Measurements from ENCODE around the gene TAC1. TPM values are rescaled to one million over a fixed set of nuclear protein-coding genes. Genes with fewer than 3 reads are reported as not detected.

TAC1 gene
- total RNA-seq, 1 donor from 2014 or later, result not detected

GRCh38 chr7:97748482-97748881 is 16.6 kb downstream of the TAC1 start:
- H3K36me3 Mint-ChIP-seq (ENCODE audit: low read depth), result no peaks in the 10 kb centered on the region
- H3K4me1 Mint-ChIP-seq, result no peaks in the 10 kb centered on the region
- H3K4me3 Mint-ChIP-seq, result no peak overlapping the region
- peaks cover 44% of the 10 kb centered on the region for H3K27me3 Mint-ChIP-seq (ENCODE audit: low read depth)
- no peak overlapping the region for H3K27ac Mint-ChIP-seq (ENCODE audit: unreplicated experiment)
- TF ChIP-seq, protein P1, sequence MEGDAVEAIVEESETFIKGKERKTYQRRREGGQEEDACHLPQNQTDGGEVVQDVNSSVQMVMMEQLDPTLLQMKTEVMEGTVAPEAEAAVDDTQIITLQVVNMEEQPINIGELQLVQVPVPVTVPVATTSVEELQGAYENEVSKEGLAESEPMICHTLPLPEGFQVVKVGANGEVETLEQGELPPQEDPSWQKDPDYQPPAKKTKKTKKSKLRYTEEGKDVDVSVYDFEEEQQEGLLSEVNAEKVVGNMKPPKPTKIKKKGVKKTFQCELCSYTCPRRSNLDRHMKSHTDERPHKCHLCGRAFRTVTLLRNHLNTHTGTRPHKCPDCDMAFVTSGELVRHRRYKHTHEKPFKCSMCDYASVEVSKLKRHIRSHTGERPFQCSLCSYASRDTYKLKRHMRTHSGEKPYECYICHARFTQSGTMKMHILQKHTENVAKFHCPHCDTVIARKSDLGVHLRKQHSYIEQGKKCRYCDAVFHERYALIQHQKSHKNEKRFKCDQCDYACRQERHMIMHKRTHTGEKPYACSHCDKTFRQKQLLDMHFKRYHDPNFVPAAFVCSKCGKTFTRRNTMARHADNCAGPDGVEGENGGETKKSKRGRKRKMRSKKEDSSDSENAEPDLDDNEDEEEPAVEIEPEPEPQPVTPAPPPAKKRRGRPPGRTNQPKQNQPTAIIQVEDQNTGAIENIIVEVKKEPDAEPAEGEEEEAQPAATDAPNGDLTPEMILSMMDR (conservative IDR thresholded peaks at IDR 0.05), result no peak
- no peak for DNase-seq (ENCODE audit: low read depth, low spot score)
- peaks cover 3% of the 10 kb centered on the region for H3K9me3 Mint-ChIP-seq

GRCh38 chr7:97751566-97751965 is 19.7 kb downstream of the TAC1 start:
- no peaks in the 10 kb centered on the region for H3K4me1 Mint-ChIP-seq
- H3K27me3 Mint-ChIP-seq (ENCODE audit: low read depth), result peaks cover 41% of the 10 kb centered on the region
- no peak overlapping the region for H3K4me3 Mint-ChIP-seq
- DNase-seq (ENCODE audit: low read depth, low spot score), result no peak
- H3K36me3 Mint-ChIP-seq (ENCODE audit: low read depth), result no peaks in the 10 kb centered on the region
- peaks cover 3% of the 10 kb centered on the region for H3K9me3 Mint-ChIP-seq
- TF ChIP-seq, protein P1 (conservative IDR thresholded peaks at IDR 0.05), result no peak
- H3K27ac Mint-ChIP-seq (ENCODE audit: unreplicated experiment), result no peak overlapping the region

- no peaks in the 10 kb centered on the region for H3K4me1 Mint-ChIP-seq
- no peak for DNase-seq (ENCODE audit: low read depth, low spot score)
- H3K27ac Mint-ChIP-seq (ENCODE audit: unreplicated experiment), result no peak overlapping the region
- peaks cover 3% of the 10 kb centered on the region for H3K9me3 Mint-ChIP-seq
- H3K36me3 Mint-ChIP-seq (ENCODE audit: low read depth), result no peaks in the 10 kb centered on the region
- TF ChIP-seq, protein P1 (conservative IDR thresholded peaks at IDR 0.05), result no peak
- H3K27me3 Mint-ChIP-seq (ENCODE audit: low read depth), result peaks cover 38% of the 10 kb centered on the region
- no peak overlapping the region for H3K4me3 Mint-ChIP-seq
These were observed 20.3 kb downstream of the TAC1 start for GRCh38 chr7:97752215-97752614.

DNA sequence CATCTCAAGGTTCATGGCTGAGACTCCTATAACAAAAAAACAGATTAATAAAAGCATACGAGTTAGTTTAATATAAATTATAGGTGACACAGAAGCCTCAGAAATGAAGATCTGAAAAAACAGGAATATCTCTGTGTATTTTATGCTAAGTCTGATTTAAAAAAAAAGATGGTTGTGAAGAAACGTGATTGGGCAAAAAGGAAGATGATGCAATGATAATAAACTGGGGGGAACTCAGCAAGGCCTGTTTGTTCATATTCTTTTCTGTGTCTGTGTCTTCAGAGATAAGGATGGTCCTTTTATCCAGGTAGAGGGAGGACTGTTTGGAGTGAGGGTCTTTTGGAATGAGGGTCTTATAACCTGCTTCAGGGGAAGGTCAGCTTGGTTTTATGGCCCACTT is 25.9 kb downstream of the TAC1 start:
- H3K36me3 Mint-ChIP-seq (ENCODE audit: low read depth), result no peaks in the 10 kb centered on the region
- no peak overlapping the region for H3K4me3 Mint-ChIP-seq
- no peak overlapping the region for H3K27ac Mint-ChIP-seq (ENCODE audit: unreplicated experiment)
- peaks cover 25% of the 10 kb centered on the region for H3K27me3 Mint-ChIP-seq (ENCODE audit: low read depth)
- no peak for DNase-seq (ENCODE audit: low read depth, low spot score)
- H3K9me3 Mint-ChIP-seq, result no peaks in the 10 kb centered on the region
- H3K4me1 Mint-ChIP-seq, result no peaks in the 10 kb centered on the region
- TF ChIP-seq, protein P1 (conservative IDR thresholded peaks at IDR 0.05), result no peak

- TF ChIP-seq, protein P1 (conservative IDR thresholded peaks at IDR 0.05), result no peak
- Mint-ChIP-seq H3K36me3 (ENCODE audit: low read depth) (no peaks in the 10 kb centered on the region), H3K27me3 (ENCODE audit: low read depth) (peaks cover 13% of the 10 kb centered on the region), H3K27ac (ENCODE audit: unreplicated experiment) (no peak overlapping the region), H3K4me3 (no peak overlapping the region), H3K9me3 (no peaks in the 10 kb centered on the region), H3K4me1 (no peaks in the 10 kb centered on the region)
- DNase-seq (ENCODE audit: low read depth, low spot score), result no peak
These were observed 39.0 kb downstream of the TAC1 start for GRCh38 chr7:97770850-97771249.

DNA sequence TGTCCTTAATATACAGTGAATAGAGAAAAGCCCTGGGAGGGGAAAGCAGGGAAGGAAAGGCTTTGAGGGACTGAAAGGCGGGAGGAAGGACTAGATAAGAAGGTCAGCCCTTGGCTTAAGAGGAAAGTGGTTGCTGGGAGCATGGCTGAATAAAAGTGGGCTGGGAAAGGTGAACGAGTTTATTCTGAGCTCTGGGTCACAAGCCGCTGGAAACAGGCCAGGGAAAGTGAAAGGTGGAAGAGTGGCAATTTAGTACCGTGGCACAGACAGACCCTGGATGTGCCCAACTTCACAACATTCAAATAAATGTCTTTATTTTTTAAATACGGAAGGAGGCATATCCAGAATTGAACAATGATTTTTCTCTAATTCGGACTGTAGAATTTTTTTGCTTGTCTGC is 39.7 kb downstream of the TAC1 start:
- Mint-ChIP-seq H3K27me3 (ENCODE audit: low read depth) (peaks cover 13% of the 10 kb centered on the region), H3K27ac (ENCODE audit: unreplicated experiment) (no peak overlapping the region), H3K4me1 (no peaks in the 10 kb centered on the region), H3K4me3 (no peak overlapping the region), H3K36me3 (ENCODE audit: low read depth) (no peaks in the 10 kb centered on the region), H3K9me3 (no peaks in the 10 kb centered on the region)
- DNase-seq (ENCODE audit: low read depth, low spot score), result no peak
- TF ChIP-seq, protein P1 (conservative IDR thresholded peaks at IDR 0.05), result no peak
